Iris pigment epithelial cell (primary cell): Measurements from ENCODE around the gene SPDYE6.
A peak's percentile ranks its signal among the peaks of the same experiment; 100 is the strongest.
"Not testable (repeated sequence)": the region's sequence is repeated elsewhere in the genome, so short reads cannot be mapped to it uniquely, and the experiment has no call there.

Experiments used
- DNase-seq: peaks from one replicate; pipeline ENCODE4 v3.0.0-alpha.2; 2011; ENCODE audit warnings: low read depth

Gene SPDYE6, protein sequence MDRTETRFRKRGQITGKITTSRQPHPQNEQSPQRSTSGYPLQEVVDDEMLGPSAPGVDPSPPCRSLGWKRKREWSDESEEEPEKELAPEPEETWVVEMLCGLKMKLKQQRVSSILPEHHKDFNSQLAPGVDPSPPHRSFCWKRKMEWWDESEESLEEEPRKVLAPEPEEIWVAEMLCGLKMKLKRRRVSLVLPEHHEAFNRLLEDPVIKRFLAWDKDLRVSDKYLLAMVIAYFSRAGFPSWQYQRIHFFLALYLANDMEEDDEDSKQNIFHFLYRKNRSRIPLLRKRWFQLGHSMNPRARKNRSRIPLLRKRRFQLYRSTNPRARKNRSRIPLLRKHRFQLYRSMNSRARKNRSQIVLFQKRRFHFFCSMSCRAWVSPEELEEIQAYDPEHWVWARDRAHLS

DNA sequence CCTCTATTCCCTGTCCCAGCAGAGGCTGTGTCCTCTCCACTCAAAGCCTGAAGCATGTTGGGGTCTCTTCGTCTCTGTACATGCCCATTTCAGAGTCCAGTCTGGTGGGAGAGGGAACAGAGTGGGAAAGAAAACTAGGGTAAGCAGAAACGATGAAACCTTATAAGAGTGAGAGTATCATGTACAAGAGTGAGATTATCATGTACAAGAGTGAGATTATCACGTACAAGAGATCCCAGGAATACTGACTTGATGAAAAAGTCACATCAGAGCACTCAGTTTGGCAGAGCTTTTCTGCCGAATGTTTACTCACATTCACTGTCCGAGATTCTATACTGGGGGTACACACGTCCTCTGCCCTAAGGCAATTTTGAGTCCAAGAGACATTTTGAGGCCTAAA lies at the start of gene SPDYE6:
SPDYE6 (minus strand) TSS at position 101 of the 400 bp plus-strand sequence. CDS start 421 bp downstream, outside the sequence.
- DNase-seq: not testable (repeated sequence)

DNA sequence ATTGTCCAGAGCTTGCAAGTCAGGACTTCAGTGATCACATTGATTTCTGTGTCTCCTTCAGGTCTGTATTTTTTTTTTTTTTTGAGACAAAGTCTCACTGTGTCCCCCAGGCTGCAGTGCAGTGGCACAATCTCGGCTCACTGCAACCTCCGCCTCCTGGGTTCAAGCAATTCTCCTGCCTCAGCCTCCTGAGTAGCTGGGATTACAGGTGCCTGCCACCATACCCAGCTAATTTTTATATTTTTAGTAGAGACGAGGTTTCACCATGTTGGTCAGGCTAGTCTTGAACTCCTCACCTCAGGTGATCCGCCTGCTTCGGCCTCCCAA lies 48.6 kb upstream of the SPDYE6 start:
- DNase-seq: not testable (repeated sequence)

DNA sequence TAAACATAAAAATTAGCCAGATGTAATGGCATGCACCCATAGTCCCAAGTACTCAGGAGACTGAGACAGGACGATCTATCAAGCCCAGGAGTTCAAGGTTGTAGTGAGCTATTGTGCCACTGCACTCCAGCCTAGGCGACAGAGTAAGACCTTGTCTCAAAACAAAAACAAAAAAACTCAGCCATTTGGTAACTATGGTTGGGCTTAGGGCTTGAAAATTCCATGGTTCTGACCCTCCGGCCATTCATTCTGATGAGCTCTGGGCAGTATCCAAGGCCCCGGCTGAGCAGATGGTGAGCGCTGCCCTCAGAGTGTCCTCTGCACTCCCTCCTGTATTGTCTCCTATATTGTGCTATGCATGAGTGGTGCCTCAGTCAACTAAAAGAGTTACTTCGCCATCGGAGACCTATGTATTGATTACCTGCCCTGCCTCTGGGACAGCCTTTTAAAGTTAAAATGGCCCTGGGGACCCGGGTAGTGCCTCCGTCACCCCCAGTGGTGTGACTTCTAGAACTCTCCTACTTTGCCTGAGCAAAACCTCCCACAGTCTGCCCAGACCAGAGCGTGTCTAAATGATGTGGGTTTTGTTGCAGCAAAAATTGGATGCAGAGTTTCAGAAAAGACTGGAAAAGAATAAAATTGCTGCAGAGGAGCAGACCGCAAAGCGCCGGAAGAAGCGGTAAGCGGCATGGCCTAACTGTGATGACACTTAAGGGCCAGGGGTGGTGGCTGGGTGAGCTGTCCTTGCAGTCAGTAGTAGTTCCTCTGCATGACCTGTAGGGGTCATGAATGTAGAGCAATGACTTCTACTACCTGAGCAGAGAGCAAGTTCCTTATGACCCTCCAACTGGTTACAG lies 48.0 kb upstream of the SPDYE6 start:
- peak; percentile 53 for DNase-seq

DNA sequence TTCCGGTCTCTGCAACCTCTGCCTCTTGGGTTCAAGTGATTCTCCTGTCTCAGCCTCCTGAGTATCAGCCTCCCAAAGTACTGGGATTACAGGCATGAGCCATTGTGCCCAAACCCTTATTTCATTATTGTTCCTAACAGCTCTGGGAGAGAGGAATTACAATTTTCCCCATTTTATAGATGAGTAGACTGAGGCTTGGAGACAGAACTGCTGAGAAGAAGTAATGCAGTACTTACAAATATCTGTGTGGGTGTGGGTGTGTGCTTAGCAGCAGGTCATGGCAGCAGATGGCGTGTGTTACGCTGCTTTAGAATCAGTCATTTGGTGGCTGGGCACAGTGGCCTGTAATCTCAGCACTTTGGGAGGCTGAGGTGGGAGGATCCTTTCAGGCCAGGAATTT lies 47.3 kb upstream of the SPDYE6 start:
- no peak for DNase-seq

DNA sequence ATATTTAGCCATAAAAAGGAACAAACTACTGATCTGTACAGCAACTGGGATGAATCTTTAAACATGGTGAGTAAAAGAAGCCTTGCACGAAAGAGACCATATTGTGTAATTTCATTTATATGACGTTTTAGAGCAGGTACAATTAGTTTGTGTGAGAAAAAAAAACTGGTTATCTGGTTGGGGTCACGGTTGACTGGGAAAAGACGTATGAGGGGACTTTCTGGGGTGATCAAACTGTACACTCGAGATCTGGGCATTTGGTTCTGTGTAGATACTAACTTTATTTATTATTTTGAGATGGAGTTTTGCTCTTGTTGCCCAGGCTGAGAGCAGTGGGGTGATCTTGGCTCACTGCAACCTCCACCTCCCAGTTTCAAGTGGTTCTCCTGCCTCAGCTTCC lies 44.1 kb upstream of the SPDYE6 start:
- DNase-seq: no peak

DNA sequence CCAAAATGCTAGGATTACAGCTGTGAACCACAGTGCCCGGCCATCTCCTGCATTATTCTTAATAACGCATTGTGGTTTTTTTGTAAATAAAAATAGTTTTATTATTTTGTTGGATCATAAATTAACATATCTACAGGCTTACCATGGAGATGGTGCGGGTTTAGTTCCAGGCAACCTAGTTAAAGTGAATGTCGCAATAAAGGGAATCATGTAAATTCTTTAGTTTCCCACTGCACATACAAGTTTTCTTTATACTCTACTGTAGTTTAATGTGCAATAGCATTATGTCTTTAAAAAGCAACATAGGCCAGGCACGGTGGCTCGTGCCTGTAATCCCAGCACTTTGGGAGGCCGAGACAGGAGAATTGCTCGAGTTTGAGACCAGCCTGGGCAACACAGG lies 42.3 kb upstream of the SPDYE6 start:
- no peak for DNase-seq

DNA sequence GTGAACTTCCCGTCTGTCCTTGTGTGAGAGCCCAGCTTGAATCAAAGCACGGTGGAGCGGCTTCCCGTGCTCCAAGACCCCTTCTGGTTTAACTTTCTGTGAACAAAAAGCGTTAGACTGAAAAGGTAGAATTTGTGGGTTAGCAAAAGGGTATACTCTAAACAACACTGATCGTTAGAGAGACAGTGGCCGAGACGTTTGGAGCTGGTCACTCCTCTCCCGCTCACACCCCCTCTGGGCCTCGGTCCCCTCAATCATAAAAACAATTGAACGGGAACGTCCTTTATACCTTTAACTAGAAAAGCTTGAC lies 40.4 kb upstream of the SPDYE6 start:
- no peak for DNase-seq

DNA sequence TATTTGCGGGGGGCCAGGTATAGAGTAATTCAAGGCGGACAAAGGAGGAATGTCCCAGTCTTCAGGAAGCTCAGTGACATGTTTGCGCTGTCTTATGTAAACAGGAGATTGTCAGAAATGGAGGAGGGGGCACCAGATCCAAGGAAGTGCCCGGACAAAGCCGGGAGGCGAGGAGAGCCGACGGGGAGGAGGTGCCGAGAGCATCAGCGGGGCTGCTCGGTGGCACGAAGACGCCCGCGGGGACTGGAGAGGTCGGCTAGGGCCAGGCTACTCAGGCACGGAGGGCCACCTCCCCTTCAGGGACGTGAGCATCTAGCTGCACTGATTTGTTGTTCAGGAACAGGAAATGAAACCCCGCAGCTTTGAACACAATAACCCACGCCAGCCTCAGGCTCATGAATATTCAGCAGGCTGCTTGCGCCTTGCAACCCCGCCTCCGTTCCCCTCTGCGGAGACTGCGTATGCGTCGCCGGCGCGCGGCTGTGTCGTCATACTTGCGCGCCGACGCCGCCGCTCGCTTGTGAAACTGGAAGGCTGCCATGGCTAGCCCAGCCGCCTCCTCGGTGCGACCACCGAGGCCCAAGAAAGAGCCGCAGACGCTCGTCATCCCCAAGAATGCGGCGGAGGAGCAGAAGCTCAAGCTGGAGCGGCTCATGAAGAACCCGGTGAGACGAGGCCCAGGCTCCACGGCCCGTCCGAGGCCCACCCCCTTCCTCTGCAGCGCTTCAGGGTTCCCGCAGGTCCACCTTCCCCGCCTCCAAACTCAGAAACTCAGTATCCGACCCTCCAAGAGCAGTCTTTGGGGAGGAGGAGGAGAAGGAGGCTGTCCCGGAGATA lies 39.8 kb upstream of the SPDYE6 start, which contains the start of gene PRKRIP1:
PRKRIP1 (plus strand) TSS at position 491 of the 837 bp plus-strand sequence; CDS start at position 540, 49 bp downstream.
- peak; percentile 91 for DNase-seq

DNA sequence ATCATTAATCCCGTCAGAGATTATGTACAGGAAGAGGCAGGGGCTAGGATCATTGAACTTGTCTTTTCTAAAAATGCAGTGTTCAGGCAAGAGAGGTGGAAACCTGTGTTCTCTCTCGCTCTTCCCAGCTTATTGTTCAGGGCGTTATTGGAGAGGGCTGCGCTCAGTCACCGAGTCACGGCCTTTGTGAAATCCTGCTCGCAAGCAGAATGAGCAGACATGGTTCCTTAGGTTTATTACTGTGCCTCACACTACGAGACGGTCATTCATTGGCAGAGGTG lies 39.3 kb upstream of the SPDYE6 start:
- peak; percentile 31 for DNase-seq

DNA sequence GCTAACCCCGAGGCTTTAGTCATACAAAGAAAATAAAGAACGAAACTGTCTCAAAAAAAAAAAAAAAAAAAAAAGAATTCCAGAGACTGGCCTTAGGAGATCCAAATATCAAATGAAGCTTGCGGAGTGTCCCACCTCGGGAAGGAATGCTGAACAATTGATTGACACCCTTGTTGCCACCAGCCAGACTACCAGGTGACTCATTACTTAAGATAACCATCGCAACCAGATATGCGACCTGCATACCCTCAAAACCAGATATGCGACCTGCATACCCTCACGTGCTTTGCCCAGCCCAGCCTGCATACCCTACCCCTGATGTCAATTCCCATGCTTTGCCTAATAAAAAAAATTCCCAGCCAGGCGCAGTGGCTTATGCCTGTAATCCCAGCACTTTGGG lies 37.2 kb upstream of the SPDYE6 start:
- peak; percentile 20 for DNase-seq

DNA sequence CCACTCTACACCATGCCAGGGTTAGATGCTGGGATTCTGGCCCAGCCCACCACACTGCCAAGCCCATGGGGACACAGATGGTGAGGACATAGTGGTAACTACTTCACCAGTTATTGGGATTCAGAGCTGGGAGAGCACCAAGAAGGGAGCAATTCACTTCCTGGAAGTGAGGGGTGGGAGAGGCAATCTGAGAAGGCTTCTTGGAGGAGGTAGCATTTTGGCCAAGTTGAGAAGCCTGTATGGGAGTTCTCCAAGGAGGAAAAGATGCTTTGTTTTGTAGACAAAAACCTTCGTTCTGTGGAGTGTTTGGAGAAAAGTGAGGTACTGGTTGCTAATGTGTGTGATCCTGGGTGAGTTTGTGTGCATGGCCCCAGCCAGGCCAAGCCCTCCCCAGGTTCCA lies 36.1 kb upstream of the SPDYE6 start:
- DNase-seq: no peak

DNA sequence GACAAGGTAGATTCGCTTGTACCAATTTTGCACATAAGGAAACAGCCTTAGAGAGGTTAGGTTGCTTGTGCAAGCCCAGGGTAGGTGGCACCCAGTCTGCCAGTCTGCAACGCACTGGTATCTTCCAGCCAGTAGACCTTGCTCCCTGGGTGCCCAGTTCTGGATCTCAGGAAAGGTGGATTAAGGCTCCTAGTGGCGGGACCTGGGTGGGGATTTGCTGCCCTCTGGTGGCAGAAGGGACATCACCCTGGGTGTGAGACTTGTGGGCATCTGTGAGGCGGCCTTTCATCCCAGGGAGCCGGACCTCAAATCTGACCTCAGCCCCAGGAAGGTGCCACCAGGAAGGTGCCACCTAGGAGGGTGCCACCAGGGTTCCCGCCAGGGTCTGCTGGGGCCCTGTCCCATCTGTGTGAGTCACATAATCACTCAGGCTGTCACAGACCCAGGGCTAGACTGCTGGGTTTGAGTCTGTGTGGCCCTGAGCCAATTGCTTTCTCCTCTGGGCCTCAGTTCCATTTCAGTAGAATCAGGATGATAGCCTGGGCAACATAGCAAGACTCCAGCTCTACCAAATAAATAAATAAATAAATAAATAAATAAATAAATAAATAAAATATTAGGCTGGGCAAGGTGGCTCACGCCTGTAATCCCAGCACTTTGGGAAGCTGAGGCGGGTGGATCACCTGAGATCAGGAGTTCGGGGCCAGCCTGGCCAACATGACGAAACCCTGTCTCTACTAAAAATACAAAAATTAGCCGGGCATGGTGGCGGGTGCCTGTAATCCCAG lies 34.6 kb upstream of the SPDYE6 start:
- peak; percentile 56 for DNase-seq

DNA sequence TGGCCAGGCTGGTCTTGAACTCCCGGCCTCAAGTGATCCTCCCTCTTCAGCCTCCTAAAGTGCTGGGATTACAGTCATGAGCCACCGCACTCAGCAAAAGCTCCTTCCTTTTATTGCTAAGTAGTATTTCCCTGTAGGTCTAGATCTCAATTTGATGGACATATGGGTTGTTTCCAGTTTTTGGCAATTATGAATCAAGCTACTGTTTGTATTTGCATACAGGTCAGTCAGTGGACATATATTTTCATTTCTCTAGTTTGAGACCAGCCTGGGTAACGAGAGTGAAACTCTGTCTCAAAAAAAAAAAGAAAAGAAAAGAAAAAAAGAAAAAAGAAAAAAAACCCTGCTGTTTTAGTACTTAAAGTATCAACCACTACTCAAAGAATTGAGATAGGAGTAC lies 33.6 kb upstream of the SPDYE6 start:
- DNase-seq: no peak

DNA sequence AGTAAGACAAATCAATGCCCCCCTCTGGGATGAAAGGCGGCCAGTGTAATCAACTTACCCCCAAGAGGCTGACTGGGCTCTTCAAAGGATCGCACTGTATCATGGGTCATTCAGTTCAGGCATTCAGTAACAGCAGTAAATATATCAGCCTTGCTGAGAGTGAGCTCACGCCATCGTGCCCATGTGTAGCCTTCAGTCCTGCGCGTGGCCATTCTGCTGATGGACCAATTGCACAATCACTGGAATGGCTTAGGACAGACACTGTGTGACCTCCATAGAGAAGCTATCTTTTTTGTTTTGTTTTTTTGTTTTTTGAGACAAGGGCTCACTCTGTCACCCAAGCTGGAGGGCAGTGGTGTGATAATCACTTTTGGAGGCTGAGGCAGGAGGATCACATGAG lies 30.8 kb upstream of the SPDYE6 start:
- DNase-seq: no peak

DNA sequence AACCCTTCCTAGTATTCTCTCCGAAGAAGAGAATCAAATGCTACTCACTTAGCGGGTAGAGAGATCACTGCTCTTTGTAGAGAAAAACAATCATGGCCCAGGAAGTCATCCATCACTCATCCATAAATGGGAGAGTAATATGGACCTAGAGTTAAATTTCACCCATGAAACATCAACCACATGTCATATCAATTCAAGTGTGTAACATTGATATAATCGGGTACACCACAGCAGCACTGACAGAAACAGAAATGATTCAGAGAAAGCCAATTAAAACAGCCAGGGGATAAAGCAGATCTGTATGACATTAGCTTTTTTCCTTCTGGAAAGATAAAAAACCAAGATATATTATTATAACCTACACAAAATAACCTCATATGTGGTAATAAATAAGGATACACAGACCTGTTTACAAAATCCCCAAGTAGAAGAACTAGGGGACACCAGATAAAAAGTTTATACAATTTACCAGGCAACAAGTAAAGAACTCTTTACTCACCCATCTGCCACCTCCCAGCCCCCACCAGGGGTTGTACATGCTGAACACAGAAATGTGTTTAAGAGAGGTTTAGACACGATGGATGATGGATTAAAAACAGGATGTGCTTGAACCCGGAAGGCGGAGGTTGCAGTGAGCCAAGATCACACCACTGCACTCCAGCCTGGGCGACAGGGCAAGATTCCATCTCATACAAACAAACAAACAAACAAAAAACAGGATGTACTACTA lies 25.6 kb upstream of the SPDYE6 start:
- DNase-seq: not testable (repeated sequence)

DNA sequence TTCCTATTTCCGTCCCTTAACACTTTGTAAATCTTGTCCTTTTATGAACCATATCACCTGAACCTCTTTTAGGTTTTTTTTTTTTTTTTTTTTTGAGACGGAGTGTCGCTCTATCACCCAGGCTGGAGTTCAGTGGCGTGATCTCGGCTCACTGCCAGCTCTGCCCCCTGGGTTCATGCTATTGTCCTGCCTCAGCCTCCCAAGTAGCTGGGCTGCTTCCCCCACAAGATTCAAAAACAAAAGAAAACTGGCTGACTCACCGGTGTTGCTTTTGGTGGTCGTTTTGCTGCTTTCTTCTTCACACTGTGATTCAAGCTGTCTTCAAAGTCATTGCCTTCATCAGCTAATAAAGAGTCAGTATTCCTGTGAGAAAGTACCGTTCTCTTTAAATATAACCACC lies 24.6 kb upstream of the SPDYE6 start:
- not testable (repeated sequence) for DNase-seq

DNA sequence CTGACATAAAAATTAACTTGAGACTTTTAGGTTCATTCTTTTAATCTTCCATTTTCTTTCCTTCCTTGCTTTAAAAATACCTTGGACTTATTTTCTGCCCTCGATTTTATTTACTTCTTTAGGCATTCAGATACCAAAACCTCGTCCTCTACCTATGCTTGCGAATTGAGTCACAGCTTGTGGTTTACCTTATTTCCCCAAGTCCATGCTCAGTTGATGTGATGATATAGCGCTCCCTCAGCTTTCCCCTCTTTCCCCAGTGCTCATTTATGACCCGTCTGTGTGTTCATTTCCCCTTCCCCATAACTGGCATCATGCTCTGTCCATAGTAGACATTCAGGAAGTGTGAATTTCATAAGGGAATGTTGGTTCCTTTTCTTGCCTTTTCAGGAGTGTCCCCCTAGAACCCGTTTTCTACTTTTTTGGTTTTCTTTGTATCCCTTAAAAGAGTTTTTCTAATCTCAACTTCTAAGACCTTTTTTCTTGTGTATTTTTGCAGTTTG lies 20.8 kb upstream of the SPDYE6 start:
- DNase-seq: no peak

DNA sequence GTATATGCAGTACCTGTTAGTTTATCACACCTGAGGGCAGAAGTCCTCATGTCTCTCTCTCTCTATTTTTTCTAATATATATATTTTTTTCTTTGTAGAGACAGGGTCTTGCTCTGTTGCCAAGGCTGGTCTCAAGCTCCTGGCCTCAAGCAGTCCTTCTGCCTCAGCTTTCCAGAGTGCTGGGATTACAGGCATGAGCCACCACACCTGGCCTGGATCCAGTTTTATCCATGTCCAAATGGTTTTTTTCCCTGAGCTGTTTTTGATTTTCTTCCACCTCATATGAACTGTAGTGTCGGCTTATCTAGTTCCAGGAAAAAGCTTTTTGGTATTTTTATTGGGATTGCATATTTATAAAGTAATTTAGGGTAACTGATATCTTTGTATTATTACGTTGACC lies 16.6 kb upstream of the SPDYE6 start:
- not testable (repeated sequence) for DNase-seq

DNA sequence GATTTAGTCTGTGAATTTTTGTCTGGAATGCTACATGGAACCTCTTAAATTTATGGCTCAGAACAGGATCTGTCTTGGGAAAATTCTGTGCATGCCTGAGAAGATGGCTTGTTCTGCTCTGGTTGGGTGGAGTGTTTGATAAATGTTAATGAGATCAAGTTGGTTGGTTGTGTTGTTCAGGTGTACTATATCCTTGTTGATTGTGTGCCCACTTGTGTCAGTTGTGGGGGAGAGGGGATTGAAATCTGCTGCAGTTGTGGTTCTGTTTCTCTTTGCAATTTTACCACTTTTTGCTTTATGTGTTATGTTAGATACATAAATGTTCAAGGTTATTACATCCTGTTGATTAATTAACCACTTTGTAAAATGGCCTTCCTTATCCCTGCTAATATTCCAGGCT lies 13.8 kb upstream of the SPDYE6 start:
- not testable (repeated sequence) for DNase-seq

DNA sequence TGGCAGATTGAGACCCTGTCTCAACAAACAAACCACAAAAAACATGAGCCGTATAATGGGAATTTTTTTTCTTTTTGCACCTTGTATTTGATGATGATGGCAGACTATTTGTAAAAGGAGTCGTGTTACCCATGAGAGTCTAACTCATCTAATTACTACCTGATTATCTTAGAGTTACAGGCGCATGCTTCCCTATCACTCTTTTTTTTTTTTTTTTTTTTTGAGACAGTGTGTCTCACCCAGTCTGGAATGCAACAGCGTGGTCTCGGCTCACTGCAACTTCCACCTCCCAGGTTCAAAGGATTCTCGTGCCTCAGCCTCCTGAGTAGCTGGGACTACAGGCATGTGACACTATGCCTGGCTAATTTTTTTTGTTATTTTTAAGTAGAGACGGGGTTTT lies 9.1 kb upstream of the SPDYE6 start:
- not testable (repeated sequence) for DNase-seq

DNA sequence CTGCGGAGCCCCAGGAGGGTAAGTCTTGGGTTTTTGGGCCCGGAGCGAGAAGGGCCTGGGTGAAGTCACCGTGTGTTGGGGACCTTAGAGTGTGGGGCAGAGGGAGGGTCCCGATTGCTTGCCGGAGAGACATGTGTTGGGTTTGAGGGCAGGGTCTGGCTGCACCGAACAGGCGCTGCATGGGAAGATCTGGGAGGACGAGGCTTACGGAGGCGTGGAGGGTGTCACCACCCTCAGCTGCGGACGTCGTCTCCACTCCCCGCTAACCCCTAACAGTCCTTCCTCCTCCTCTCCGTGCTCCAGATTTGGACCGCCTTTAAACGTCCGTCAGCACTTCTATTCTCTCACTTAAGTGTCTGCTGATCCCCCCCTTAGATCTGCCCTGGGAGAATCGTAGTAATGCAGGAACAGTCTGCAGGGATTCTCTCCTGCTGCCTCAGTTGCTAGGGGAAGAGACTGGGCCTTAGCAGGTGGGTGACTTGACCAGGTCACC lies 8.2 kb upstream of the SPDYE6 start:
- peak; percentile 4 for DNase-seq
